ENCODE data around the gene SERGEF. TPM values are rescaled to one million over a fixed set of nuclear protein-coding genes. Genes with fewer than 3 reads are reported as not detected.

SERGEF gene
- total RNA-seq, 1 experiment from 2014 or later = 26.1 TPM

- no peaks in the 10 kb centered on the region for H3K4me1 Mint-ChIP-seq (ENCODE audit: insufficient read depth, unreplicated experiment)
- CTCF ChIA-PET = interaction anchor here (0.6 to 0.7 kb wide), 2 partner anchors 169 to 868 kb away, joined by 4 to 6 read pairs; no protein-coding TSS in a partner anchor
- no peak for TF ChIP-seq CTCF (IDR thresholded peaks at IDR 0.05; ENCODE audit: unreplicated experiment)
- BruUV-seq (replicated peaks) = no TSS peak
- no peak overlapping the region for H3K4me3 Mint-ChIP-seq (ENCODE audit: unreplicated experiment)
- no peak overlapping the region for H3K27ac Mint-ChIP-seq (ENCODE audit: low read depth, unreplicated experiment)
- H3K27me3 Mint-ChIP-seq (ENCODE audit: insufficient read depth, unreplicated experiment) = no peaks in the 10 kb centered on the region
- H3K36me3 Mint-ChIP-seq (ENCODE audit: insufficient read depth, unreplicated experiment) = no peaks in the 10 kb centered on the region
- no peaks in the 10 kb centered on the region for H3K9me3 Mint-ChIP-seq (ENCODE audit: unreplicated experiment)
- DNase-seq (ENCODE audit: unreplicated experiment) = no peak
- intact Hi-C loops (cut with micrococcal nuclease) = no loop called here
- POLR2A ChIA-PET = interaction anchor here (0.6 to 0.9 kb wide), 3 partner anchors 12 to 127 kb away, joined by 3 to 4 read pairs (median 3); no protein-coding TSS in a partner anchor
Observed at GRCh38 chr11:17894929-17895658, 117.8 kb downstream of the SERGEF start.

- DNase-seq (ENCODE audit: unreplicated experiment) = no peak
- CTCF ChIA-PET = no interaction called here
Observed at GRCh38 chr11:17892409-17892808, 120.4 kb downstream of the SERGEF start.

GRCh38 chr11:17890325-17890724, 122.5 kb downstream of the SERGEF start:
- no peak overlapping the region for H3K4me3 Mint-ChIP-seq (ENCODE audit: unreplicated experiment)
- CTCF ChIA-PET = interaction anchor here (1.2 to 2.1 kb wide), 7 partner anchors 10 to 161 kb away, joined by 4 to 8 read pairs (median 5); no protein-coding TSS in a partner anchor
- H3K4me1 Mint-ChIP-seq (ENCODE audit: insufficient read depth, unreplicated experiment) = no peaks in the 10 kb centered on the region
- no TSS peak for BruUV-seq (replicated peaks)
- POLR2A ChIA-PET = interaction anchor here (0.6 kb wide), 1 partner anchor 529 kb away, joined by 4 read pairs; no protein-coding TSS in a partner anchor
- TF ChIP-seq CTCF (IDR thresholded peaks at IDR 0.05; ENCODE audit: unreplicated experiment) = peak; percentile 20
- H3K27me3 Mint-ChIP-seq (ENCODE audit: insufficient read depth, unreplicated experiment) = no peaks in the 10 kb centered on the region
- no peak for DNase-seq (ENCODE audit: unreplicated experiment)
- no peak overlapping the region for H3K27ac Mint-ChIP-seq (ENCODE audit: low read depth, unreplicated experiment)
- intact Hi-C loops (cut with micrococcal nuclease) = no loop called here
- no peaks in the 10 kb centered on the region for H3K36me3 Mint-ChIP-seq (ENCODE audit: insufficient read depth, unreplicated experiment)
- no peaks in the 10 kb centered on the region for H3K9me3 Mint-ChIP-seq (ENCODE audit: unreplicated experiment)

More at GRCh38 chr11:17892409-17892808, 120.4 kb downstream of the SERGEF start:
- POLR2A ChIA-PET = no interaction called here
- H3K4me1 Mint-ChIP-seq (ENCODE audit: insufficient read depth, unreplicated experiment) = no peaks in the 10 kb centered on the region
- no TSS peak for BruUV-seq (replicated peaks)
- intact Hi-C loops (cut with micrococcal nuclease) = no loop called here
- no peak overlapping the region for H3K27ac Mint-ChIP-seq (ENCODE audit: low read depth, unreplicated experiment)
- H3K36me3 Mint-ChIP-seq (ENCODE audit: insufficient read depth, unreplicated experiment) = no peaks in the 10 kb centered on the region
- no peaks in the 10 kb centered on the region for H3K9me3 Mint-ChIP-seq (ENCODE audit: unreplicated experiment)
- no peak for TF ChIP-seq CTCF (IDR thresholded peaks at IDR 0.05; ENCODE audit: unreplicated experiment)
- no peak overlapping the region for H3K4me3 Mint-ChIP-seq (ENCODE audit: unreplicated experiment)
- no peaks in the 10 kb centered on the region for H3K27me3 Mint-ChIP-seq (ENCODE audit: insufficient read depth, unreplicated experiment)

- no peak for TF ChIP-seq CTCF (IDR thresholded peaks at IDR 0.05; ENCODE audit: unreplicated experiment)
- Mint-ChIP-seq H3K27ac (ENCODE audit: low read depth, unreplicated experiment) (no peak overlapping the region), H3K27me3 (ENCODE audit: insufficient read depth, unreplicated experiment) (no peaks in the 10 kb centered on the region), H3K4me1 (ENCODE audit: insufficient read depth, unreplicated experiment) (no peaks in the 10 kb centered on the region), H3K36me3 (ENCODE audit: insufficient read depth, unreplicated experiment) (no peaks in the 10 kb centered on the region), H3K4me3 (ENCODE audit: unreplicated experiment) (no peak overlapping the region), H3K9me3 (ENCODE audit: unreplicated experiment) (no peaks in the 10 kb centered on the region)
- POLR2A ChIA-PET = no interaction called here
- CTCF ChIA-PET = interaction anchor here (1.5 to 1.8 kb wide), 2 partner anchors 18 to 23 kb away, joined by 3 to 5 read pairs; no protein-coding TSS in a partner anchor
- intact Hi-C loops (cut with micrococcal nuclease) = no loop called here
- no TSS peak for BruUV-seq (replicated peaks)
- no peak for DNase-seq (ENCODE audit: unreplicated experiment)
Observed at GRCh38 chr11:17887779-17888178, 125.1 kb downstream of the SERGEF start.
